Endothelial cell (in vitro differentiated cells): ENCODE results near the gene TENM3. TPM values are rescaled to one million over a fixed set of nuclear protein-coding genes. Genes with fewer than 3 reads are reported as not detected.

Experiments used
- DNase-seq: peaks from one replicate; pipeline ENCODE4 v3.0.0; 2021; ENCODE audit warnings: low spot score
- H3K27ac Mint-ChIP-seq: one replicate; pipeline ENCODE4 v1.8.0; 2021; ENCODE audit warnings: mixed read lengths, inconsistent platforms; ENCODE audit not compliant: unreplicated experiment
- H3K27me3 Mint-ChIP-seq: one replicate; pipeline ENCODE4 v1.8.0; 2021; ENCODE audit warnings: mild to moderate bottlenecking, moderate library complexity, mixed read lengths, inconsistent platforms; ENCODE audit not compliant: unreplicated experiment
- H3K36me3 Mint-ChIP-seq: one replicate; pipeline ENCODE4 v1.8.0; 2021; ENCODE audit warnings: mild to moderate bottlenecking, low read depth, mixed read lengths, inconsistent platforms; ENCODE audit not compliant: unreplicated experiment
- H3K4me1 Mint-ChIP-seq: one replicate; pipeline ENCODE4 v1.8.0; 2021; ENCODE audit warnings: mild to moderate bottlenecking, mixed read lengths, inconsistent platforms; ENCODE audit not compliant: unreplicated experiment
- H3K4me3 Mint-ChIP-seq: one replicate; pipeline ENCODE4 v1.8.0; 2021; ENCODE audit warnings: mild to moderate bottlenecking, mixed read lengths, inconsistent platforms; ENCODE audit not compliant: unreplicated experiment
- H3K9me3 Mint-ChIP-seq: one replicate; pipeline ENCODE4 v1.8.0; 2021; ENCODE audit warnings: mixed read lengths, inconsistent platforms; ENCODE audit not compliant: unreplicated experiment
- CTCF ChIP-seq: fragments of 200-600 bp; sonication (generic); IDR thresholded peaks from one replicate; pipeline ENCODE4 v1.5.0; 2021; ENCODE audit warnings: antibody characterized with exemption; ENCODE audit not compliant: unreplicated experiment
- total RNA-seq: library from RNA; stranded (reverse); fragmentation: NEBNext Ultra II Directional; extraction: Animal tissue kit (Norgen Biotek cat#: 25700); gene quantifications from one replicate; pipeline ENCODE4 v1.2.1, GENCODE V29; 2021; ENCODE audit not compliant: unreplicated experiment

The TENM3 gene
- total RNA-seq, 1 donor from 2014 or later, result 29.7 TPM

- Mint-ChIP-seq H3K4me3 (no peak overlapping the region), H3K4me1 (no peaks in the 10 kb centered on the region), H3K27me3 (no peaks in the 10 kb centered on the region), H3K36me3 (no peaks in the 10 kb centered on the region), H3K9me3 (no peaks in the 10 kb centered on the region), H3K27ac (no peak overlapping the region)
- no peak for TF ChIP-seq CTCF
- no peak for DNase-seq
Observed at GRCh38 chr4:182425302-182425701, 182.1 kb downstream of the TENM3 start.

- H3K4me1 Mint-ChIP-seq, result no peaks in the 10 kb centered on the region
- no peak for TF ChIP-seq CTCF
- no peak overlapping the region for H3K27ac Mint-ChIP-seq
- no peaks in the 10 kb centered on the region for H3K9me3 Mint-ChIP-seq
- no peak overlapping the region for H3K4me3 Mint-ChIP-seq
- H3K27me3 Mint-ChIP-seq, result no peaks in the 10 kb centered on the region
- no peak for DNase-seq
- H3K36me3 Mint-ChIP-seq, result no peaks in the 10 kb centered on the region
Observed at GRCh38 chr4:182426901-182427300, 183.7 kb downstream of the TENM3 start.

DNA sequence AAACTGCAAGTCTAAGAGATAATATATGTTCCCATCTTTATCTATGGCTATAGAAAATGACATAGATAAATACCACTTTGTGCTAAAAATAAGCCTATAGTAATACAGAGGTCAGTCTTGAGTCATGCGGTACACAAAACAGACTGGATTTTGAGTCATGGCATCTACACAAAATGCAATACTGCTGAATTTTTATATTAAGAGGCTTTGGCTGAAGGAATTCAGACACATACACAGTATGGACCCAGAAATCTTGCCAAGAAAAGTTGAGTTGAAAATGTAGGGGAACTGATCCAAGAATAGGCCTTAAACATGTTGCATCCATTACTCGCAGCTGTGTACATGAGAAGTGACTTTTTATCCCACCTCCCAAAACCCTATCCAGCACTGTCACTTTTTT lies 184.4 kb downstream of the TENM3 start:
- Mint-ChIP-seq H3K4me1 (no peaks in the 10 kb centered on the region), H3K36me3 (no peaks in the 10 kb centered on the region), H3K27me3 (no peaks in the 10 kb centered on the region), H3K4me3 (no peak overlapping the region), H3K9me3 (no peaks in the 10 kb centered on the region), H3K27ac (no peak overlapping the region)
- DNase-seq, result no peak
- no peak for TF ChIP-seq CTCF

DNA sequence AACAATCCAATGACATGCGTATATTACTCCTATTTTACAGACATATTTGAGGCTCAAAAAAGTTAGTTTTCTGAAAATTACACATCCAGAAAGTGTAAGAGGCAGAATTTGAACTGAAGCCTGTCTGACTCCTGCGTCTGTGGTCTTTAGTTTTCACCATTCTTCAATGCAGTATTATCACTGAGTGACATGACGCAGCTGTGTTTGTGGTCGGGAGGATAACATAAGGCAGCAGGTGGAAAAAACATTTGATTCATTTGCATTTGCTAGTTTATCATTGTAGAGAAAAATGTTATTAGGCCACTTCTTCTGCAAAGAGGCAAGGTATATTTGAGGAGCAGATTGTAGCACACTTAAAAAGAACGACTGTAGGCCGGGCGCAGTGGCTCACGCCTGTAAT lies 186.7 kb downstream of the TENM3 start:
- Mint-ChIP-seq H3K36me3 (no peaks in the 10 kb centered on the region), H3K27ac (no peak overlapping the region), H3K9me3 (no peaks in the 10 kb centered on the region), H3K4me1 (no peaks in the 10 kb centered on the region), H3K4me3 (no peak overlapping the region), H3K27me3 (no peaks in the 10 kb centered on the region)
- no peak for DNase-seq
- no peak for TF ChIP-seq CTCF

GRCh38 chr4:182432819-182433218 lies 189.6 kb downstream of the TENM3 start:
- H3K27me3 Mint-ChIP-seq, result no peaks in the 10 kb centered on the region
- no peak for DNase-seq
- no peak overlapping the region for H3K4me3 Mint-ChIP-seq
- H3K27ac Mint-ChIP-seq, result no peak overlapping the region
- H3K9me3 Mint-ChIP-seq, result no peaks in the 10 kb centered on the region
- peaks cover 3% of the 10 kb centered on the region for H3K4me1 Mint-ChIP-seq
- TF ChIP-seq CTCF, result no peak
- H3K36me3 Mint-ChIP-seq, result no peaks in the 10 kb centered on the region
